Esophagus muscularis mucosa (tissue), 4 donors: Measurements from ENCODE around the gene C11orf24. TPM values are rescaled to one million over a fixed set of nuclear protein-coding genes. Genes with fewer than 3 reads are reported as not detected.
"Not testable (repeated sequence)": the region's sequence is repeated elsewhere in the genome, so short reads cannot be mapped to it uniquely, and the experiment has no call there.

ENCODE experiments used
- DNase-seq: peaks from one replicate; pipeline ENCODE4 v3.0.0-alpha.2; 2017; ENCODE audit errors: extremely low spot score
- H3K27ac ChIP-seq, 4 donors: fragments of 200-600 bp; sonication (generic); replicated peaks in 1 of 4; 1 replicate in 3 of 4; 2 replicates in 1 of 4; pipeline ENCODE4 v1.5.1; 2016 to 2019; ENCODE audit warnings: mild to moderate bottlenecking in 1 of 4
- H3K27me3 ChIP-seq, 4 donors: fragments of 200-600 bp; sonication (generic); one replicate each; pipeline versions ENCODE4 v1.5.1 to v1.6.0; 2016 to 2019
- H3K36me3 ChIP-seq, 4 donors: fragments of 200-600 bp; sonication (generic); one replicate each; pipeline ENCODE4 v1.5.1; 2016 to 2019
- H3K4me1 ChIP-seq, 4 donors: fragments of 200-600 bp; sonication (generic); one replicate each; pipeline ENCODE4 v1.5.1; 2016 to 2019
- H3K4me3 ChIP-seq, 4 donors: fragments of 200-600 bp; sonication (generic); 1 replicate in 2 of 4; 2 replicates in 2 of 4; pipeline ENCODE4 v1.5.1; 2016 to 2019; ENCODE audit warnings: mild to moderate bottlenecking in 4 of 4, moderate library complexity in 1 of 4
- H3K9me3 ChIP-seq, 4 donors: fragments of 200-600 bp; sonication (generic); 1 replicate in 3 of 4; 2 replicates in 1 of 4; pipeline ENCODE4 v1.5.1; 2016 to 2019
- CTCF ChIP-seq, 3 experiments: fragments of 200-600 bp in 2 of 3; fragments of 450-650 bp in 1 of 3; sonication (generic) in 2 of 3; IDR thresholded peaks; one replicate each; pipeline ENCODE4 v1.5.1; 2017 to 2019; ENCODE audit warnings: antibody characterized with exemption in 3 of 3, mild to moderate bottlenecking in 2 of 3, moderate library complexity in 1 of 3
- EP300 ChIP-seq: sonication (generic); formaldehyde crosslinking; IDR thresholded peaks from one replicate; pipeline ENCODE4 v1.6.1; 2017; ENCODE audit warnings: antibody characterized with exemption
- POLR2A ChIP-seq: fragments of 450-650 bp; IDR thresholded peaks from one replicate; pipeline ENCODE4 v1.6.1; 2017; ENCODE audit warnings: antibody characterized with exemption, moderate library complexity, mild to moderate bottlenecking, low read depth
- POLR2AphosphoS5 ChIP-seq, 2 donors: sonication (generic); formaldehyde crosslinking; IDR thresholded peaks; one replicate each; pipeline ENCODE4 v1.6.1; 2017; ENCODE audit warnings: antibody characterized with exemption in 2 of 2
- WGBS: methylation state at CpG from one replicate; pipeline ENCODE4 v1.1.5; 2018; 5-methylcytosine and 5-hydroxymethylcytosine counted together
- intact Hi-C: fragments of 100-400 bp; cut with DNase I; formaldehyde crosslinking; loops from one replicate; pipeline ENCODE4 v1.15.1; 2023
- total RNA-seq, 4 donors: library from RNA; depleted of rRNA; stranded (reverse); fragments of >200 nt; gene quantifications; one replicate each; pipeline versions ENCODE4 v1.1.0 to v1.2.1, GENCODE V29; 2016

The C11orf24 gene
- total RNA-seq, 4 donors from 2014 or later, result 27.0 to 41.5 (median 31.5) TPM

- 88% methylated on average over 7 of the region's 7 CpGs for WGBS
- H3K27me3 ChIP-seq, result no peaks in the 10 kb centered on the region
- no peak overlapping the region for H3K4me3 ChIP-seq
- intact Hi-C loops, result no loop called here
- TF ChIP-seq EP300 (no peak), POLR2A (no peak), CTCF (IDR thresholded peaks at IDR 0.05) (no peak), POLR2AphosphoS5 (IDR thresholded peaks at IDR 0.05) (no peak)
- no peak overlapping the region for H3K27ac ChIP-seq
- DNase-seq, result no peak
- peaks cover under 1 to 7% (median 6%) of the 10 kb centered on the region in 4 donors for H3K4me1 ChIP-seq
- no peaks in the 10 kb centered on the region for H3K9me3 ChIP-seq
- no peaks in the 10 kb centered on the region for H3K36me3 ChIP-seq
Measured at GRCh38 chr11:68303982-68304780, 32.4 kb upstream of the C11orf24 start.

GRCh38 chr11:68303083-68303482 lies 31.3 kb upstream of the C11orf24 start:
- H3K27me3 ChIP-seq, result no peaks in the 10 kb centered on the region
- H3K27ac ChIP-seq, result no peak overlapping the region
- no peak for TF ChIP-seq POLR2A
- no peak for TF ChIP-seq EP300
- H3K4me1 ChIP-seq, result peaks cover 8 to 13% (median 13%) of the 10 kb centered on the region in 4 donors
- no peak overlapping the region for H3K4me3 ChIP-seq
- no peak for DNase-seq
- intact Hi-C loops, result no loop called here
- H3K36me3 ChIP-seq, result no peaks in the 10 kb centered on the region
- H3K9me3 ChIP-seq, result no peaks in the 10 kb centered on the region
- 76% methylated on average over 2 of the region's 2 CpGs for WGBS

- Histone ChIP-seq H3K4me3 (no peak overlapping the region), H3K36me3 (no peaks in the 10 kb centered on the region), H3K4me1 (peaks cover 13 to 17% (median 17%) of the 10 kb centered on the region in 4 donors), H3K9me3 (no peaks in the 10 kb centered on the region), H3K27ac (no peak overlapping the region), H3K27me3 (no peaks in the 10 kb centered on the region)
- WGBS, result 68% methylated on average over 7 of the region's 7 CpGs
- no peak for DNase-seq
- TF ChIP-seq POLR2A, result no peak
- no peak for TF ChIP-seq POLR2AphosphoS5 (IDR thresholded peaks at IDR 0.05)
- TF ChIP-seq CTCF (IDR thresholded peaks at IDR 0.05), result no peak
- TF ChIP-seq EP300, result no peak
- intact Hi-C loops, result no loop called here
Measured at GRCh38 chr11:68302670-68303069, 30.9 kb upstream of the C11orf24 start.

GRCh38 chr11:68302256-68302655 lies 30.5 kb upstream of the C11orf24 start:
- no peak for TF ChIP-seq POLR2A
- no peak for TF ChIP-seq POLR2AphosphoS5 (IDR thresholded peaks at IDR 0.05)
- no peak for TF ChIP-seq EP300
- no peak for TF ChIP-seq CTCF (IDR thresholded peaks at IDR 0.05)
- 73% methylated on average over 5 of the region's 5 CpGs for WGBS
- Histone ChIP-seq H3K27me3 (no peaks in the 10 kb centered on the region), H3K4me1 (peaks cover 16 to 21% (median 21%) of the 10 kb centered on the region in 4 donors), H3K27ac (no peak overlapping the region), H3K9me3 (no peaks in the 10 kb centered on the region), H3K36me3 (no peaks in the 10 kb centered on the region), H3K4me3 (no peak overlapping the region)
- no peak for DNase-seq
- intact Hi-C loops, result no loop called here

GRCh38 chr11:68300076-68300830 lies 28.5 kb upstream of the C11orf24 start:
- Histone ChIP-seq H3K36me3 (no peaks in the 10 kb centered on the region), H3K27ac (no peak overlapping the region), H3K4me3 (no peak overlapping the region), H3K27me3 (no peaks in the 10 kb centered on the region), H3K4me1 (peaks cover 16 to 26% (median 24%) of the 10 kb centered on the region in 4 donors), H3K9me3 (no peaks in the 10 kb centered on the region)
- intact Hi-C loops, result no loop called here
- 93% methylated on average over 12 of the region's 12 CpGs for WGBS
- no peak for DNase-seq
- TF ChIP-seq EP300 (no peak), POLR2A (no peak), CTCF (IDR thresholded peaks at IDR 0.05) (no peak), POLR2AphosphoS5 (IDR thresholded peaks at IDR 0.05) (no peak)

- H3K4me3 ChIP-seq, DNase-seq, H3K27me3 ChIP-seq, H3K27ac ChIP-seq, H3K36me3 ChIP-seq, H3K9me3 ChIP-seq: not testable (repeated sequence)
- 96% methylated on average over 9 of the region's 9 CpGs for WGBS
- intact Hi-C loops, result loop anchor here (5.0 kb wide), 1 partner anchor 83 kb away; no protein-coding TSS in a partner anchor
- H3K4me1 ChIP-seq, result peaks cover 16 to 26% (median 24%) of the 10 kb centered on the region in 4 donors
Measured at GRCh38 chr11:68299517-68299879, 27.7 kb upstream of the C11orf24 start.
